ENCODE results near the gene PTGER2.

DNA sequence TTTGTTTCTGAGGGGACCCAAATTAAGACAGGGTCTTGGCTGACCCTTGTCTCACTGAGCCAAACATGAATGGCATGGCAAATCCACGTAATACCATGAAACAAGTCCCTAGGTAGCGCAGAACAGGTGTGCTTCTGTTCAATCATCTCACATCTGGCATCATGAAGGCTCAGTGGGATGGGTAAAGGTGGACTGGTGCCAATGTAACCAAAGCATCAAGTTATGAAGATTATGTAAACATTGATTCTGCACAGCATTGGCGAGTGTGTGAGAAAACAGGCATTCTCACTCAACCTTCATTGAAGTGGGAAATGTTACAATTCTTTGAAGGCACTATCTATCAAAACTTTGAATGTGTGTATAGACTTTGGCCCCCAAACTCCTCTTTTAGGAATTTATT is 41.9 kb downstream of the PTGER2 start:
- TF ChIP-seq CTCF (conservative IDR thresholded peaks at IDR 0.05; ENCODE audit: low read length) = no peak
- no peak for TF ChIP-seq EZH2phosphoT487 (IDR thresholded peaks at IDR 0.05; ENCODE audit: borderline replicate concordance)
